HG03039 (cell line): ENCODE data around the gene TMEM203.

ENCODE experiments used
- ATAC-seq: cut with Tn5 transposase; IDR thresholded peaks from one replicate; pipeline ENCODE4 v1.9.1; 2021; ENCODE audit warnings: mild to moderate bottlenecking, moderate library complexity; ENCODE audit not compliant: unreplicated experiment

The TMEM203 gene

DNA sequence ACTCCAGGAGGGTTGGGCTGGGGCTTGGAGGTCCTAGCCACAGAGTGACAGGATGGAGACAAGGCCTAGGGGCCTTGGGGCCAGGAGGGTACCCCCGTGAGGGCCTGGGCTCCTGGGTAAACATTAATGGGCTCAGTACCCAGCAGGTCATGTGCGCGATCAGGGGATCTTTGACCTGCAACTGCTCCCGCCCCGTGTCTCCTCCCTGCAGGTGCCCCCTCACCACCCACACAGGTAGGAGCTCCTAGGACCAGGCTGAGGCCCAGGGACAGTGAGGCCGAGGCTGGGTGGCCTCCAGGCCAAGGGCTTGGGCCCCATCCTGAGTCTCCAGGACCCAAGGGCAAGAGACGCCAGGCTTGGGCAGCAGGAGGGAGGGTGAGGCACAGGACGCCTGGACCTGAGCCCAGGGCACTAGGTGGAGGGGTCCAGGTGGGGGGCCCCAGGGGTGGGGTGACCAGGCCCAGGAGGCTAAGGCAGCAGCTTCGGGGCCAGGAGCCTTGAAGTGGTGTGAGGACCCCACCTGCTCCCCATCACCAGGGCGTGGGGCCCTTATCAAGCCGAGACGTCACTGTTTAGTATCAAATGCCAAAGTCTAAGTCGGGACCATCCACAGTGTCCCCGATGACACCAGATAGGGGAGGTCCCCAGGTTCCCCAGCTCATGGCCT, 25.4 kb upstream of the TMEM203 start, which contains the start of gene SLC34A3:
TSS of gene SLC34A3 (plus strand) at position 197 of the 667 bp plus-strand sequence. CDS start 802 bp downstream, outside the sequence.
- ATAC-seq = no peak

DNA sequence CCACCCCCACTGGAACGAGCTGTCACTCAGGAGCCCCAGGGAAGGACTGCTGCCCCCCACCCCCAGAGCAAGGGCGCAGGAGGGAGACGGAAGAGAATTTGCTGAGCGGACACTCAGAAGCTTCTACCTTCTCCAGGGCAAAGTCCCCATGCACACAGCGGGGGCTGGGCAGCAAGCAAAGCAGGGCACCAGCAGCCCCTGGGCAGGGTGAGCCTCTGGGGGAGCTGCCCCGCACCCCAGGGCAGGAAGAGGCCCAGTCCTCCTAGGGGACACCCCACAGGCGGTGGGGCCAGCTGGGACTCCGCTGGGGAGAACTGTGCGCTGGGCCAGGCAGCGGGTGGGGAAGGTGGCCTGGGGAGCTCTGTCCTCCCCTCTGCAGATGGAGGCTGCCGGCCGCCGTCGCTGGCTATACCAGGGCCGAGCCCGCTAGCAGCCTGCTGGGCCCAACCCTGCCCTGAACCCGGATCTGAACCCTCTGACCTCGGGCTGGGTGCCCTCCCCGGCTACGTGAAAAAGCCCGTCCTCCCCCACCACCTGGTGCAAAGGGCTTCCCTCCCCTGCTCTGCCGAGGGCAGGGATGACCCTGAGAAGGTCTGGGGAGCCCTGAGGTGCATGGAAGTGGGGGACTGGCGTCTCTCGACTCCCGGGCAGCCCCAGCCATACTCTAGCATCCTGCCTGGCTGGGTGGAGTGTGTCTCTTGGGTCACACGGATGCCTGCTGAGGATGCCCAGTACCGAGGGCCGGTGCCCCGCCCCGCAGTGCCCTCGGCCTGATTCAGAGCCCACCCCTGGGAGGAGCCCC, 24.7 kb upstream of the TMEM203 start:
- ATAC-seq = no peak

DNA sequence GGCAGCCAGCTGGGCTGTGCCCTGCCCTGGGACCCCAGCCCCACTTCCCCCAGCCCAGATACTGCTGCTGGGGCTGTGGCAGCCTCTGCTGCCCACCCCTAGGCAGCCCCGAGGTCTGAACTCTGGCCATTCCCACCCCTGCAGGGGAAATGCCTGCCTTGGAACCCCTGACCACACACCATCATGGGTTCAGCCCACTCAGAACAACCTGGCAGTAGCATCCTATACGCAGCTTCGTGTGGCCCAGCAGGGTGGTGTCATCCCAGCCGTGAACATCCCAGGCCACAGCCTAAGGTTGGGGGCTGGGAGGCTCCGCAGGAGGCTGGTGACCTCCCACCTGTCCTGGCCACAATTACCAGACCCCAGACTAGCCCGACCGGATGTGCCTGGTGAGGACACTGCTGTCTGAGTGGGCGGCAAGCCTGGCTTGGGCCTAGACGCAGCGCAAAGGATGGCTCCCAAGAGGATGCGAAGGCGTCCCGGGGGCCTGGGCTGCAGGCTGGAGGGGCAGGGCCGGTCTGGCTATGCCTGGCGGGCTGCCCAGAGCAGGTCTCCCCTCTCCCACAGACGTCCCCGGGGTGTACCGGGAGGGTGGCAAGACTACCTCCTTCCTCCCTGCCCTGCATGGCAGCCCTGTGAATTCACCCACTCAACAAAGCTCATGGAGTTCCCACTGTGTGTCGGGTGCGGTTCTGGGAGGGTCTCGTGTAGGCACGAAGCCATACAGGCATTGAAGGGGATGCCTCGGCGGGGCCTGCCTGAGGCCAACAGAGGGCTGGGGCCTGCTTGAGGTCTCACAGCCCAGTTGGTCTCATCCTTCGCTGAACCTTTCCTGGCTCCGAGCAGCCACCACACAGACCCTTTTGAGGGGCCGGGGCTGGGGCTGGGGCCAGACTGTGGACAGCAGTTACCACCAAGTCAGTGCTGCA, 23.8 kb upstream of the TMEM203 start:
- no peak for ATAC-seq

DNA sequence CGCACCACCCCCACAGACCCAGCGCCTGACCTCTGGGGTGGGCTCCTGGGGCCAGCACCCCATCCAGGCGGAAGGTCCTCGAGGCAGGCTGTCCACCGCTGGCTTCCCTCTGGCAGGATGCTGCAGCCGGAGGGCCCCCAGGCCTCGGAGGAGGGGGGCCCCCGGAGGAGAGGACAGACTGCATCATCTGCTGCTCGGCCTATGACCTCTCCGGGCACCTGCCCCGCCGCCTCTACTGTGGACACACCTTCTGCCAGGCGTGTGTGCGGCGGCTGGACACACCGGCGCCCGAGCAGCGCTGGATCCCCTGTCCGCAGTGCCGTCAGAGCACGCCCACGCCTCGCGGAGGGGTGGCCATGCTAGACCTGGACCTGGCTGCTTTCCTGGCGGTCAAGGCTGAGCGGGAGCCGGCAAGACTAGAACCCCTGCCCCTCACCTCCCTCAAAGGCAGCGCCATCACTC, 23.1 kb upstream of the TMEM203 start:
- ATAC-seq = no peak

DNA sequence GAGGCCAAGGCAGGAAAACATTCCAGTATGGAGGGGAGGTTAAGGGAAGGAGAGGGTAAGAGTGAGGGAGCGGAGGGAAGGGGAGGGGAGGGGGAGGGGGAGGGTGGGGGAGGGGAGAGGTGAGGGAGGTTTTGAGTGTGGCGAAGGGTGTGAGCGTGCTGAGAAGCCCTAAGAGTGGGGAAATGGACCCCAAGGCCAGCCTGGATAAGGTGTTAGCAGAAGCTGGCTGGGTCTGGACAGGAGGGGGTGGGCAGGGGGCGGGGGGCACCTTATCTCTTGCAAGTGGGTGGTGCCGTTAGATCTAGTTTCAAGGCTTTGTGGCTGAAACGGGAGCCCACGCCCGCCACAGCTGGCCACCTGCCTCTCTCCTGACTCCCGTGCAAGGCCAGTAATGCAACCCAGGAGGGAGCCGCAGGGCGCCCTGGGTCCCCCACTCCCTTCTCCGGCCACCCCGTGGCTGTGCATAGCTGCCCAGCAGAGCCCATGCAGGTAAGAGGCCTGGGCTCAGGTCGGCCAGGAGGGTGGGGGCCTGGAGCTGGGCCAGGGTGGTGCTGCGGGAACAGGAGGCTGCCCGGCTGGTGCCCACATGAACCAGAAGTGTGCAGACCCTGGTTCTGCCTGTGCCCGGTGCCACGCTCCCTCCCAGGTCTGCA, 22.5 kb upstream of the TMEM203 start:
- no peak for ATAC-seq

DNA sequence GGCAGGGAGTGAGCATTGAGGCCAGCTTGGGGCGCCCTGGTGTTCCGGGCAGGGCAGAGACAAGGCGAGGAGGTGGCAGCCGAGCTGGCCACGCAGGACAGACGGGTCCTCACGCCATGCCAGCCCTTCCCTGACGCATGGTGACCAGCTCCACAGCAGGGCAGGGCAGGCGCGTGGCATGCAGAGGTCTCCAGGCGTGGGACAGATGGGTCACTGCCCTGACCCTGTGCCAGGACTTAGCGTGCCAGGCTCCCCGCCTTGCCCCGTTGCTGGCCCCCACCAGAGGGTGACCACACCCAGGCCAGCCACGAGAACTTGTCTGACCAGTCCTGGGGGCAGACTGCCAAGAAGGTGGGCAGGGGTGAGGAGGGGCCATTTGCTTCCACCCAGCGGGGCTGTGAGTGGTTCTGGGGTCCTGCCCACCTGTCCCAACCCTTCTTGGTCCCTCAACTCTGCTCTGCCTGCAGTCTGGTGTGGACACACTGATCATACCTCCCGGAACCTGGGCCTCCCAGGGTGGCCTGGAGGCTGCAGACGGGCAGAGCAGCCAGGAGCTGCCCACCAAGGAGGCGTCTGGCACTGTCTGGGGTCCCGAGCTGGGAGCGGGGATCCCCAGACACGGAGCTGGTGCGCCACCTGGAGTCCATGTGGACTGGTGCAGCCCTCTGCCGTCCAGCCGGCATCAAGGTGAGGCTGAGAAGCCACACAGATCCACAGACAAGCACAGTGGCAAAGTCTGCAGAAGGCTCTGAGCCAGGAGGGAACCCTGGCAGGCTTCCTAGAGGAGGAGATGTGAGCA, 21.8 kb upstream of the TMEM203 start, which contains the start of gene RNF224:
TSS of gene RNF224 (plus strand) at position 449 of the 799 bp plus-strand sequence. CDS start 834 bp downstream, outside the sequence.
- ATAC-seq = no peak

DNA sequence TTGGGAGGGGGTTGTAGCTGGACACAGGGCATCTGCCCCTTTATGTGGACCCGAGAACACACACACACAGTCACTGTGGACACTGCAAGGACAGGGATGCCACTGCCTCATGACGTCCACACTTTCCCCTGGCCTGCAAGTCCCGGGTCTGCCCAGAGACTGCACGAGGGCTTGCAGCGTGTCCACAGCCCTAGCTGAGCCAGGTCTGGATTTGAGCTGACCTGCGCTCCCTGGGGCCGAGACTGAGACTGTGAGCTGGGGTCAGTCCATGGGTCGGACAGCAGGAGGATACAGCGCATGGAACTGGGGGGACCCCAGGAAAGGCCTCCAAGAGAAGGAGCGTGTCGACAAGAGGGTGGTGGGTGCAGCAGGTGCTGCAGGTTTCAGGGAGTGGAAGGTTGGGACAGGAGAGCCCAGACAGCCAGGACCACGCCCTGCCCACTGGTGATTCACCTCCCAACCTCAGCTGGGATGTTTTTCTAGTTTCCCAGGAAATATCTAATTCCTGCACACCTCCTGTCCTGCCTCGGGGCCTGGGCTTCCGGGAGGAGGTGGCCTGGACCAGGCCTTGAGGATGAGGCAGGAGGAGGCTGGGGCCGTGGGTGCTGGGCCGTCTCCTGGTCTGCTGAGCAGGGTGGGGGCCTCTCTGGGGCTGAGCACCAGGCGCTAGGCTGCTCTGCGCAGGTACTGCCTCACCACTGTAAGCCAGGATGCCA, 21.0 kb upstream of the TMEM203 start:
- no peak for ATAC-seq

DNA sequence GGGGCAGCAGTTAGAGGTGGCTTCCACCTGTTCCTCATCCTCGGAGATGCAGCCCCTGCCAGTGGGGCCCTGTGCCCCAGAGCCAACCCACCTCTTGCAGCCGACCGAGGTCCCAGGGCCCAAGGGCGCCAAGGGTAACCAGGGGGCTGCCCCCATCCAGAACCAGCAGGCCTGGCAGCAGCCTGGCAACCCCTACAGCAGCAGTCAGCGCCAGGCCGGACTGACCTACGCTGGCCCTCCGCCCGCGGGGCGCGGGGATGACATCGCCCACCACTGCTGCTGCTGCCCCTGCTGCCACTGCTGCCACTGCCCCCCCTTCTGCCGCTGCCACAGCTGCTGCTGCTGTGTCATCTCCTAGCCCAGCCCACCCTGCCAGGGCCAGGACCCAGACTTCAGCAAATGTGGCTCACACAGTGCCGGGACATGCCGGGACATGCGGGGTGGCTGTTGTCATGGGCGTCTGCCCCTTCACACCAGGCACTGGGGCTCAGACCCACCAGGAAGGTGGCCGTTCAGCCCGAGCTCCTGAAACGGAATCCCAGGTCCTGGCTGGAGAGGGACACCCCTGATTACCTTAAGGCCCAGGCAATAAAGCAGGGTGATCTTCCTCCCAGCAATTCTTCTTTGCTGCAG, 20.4 kb upstream of the TMEM203 start:
- no peak for ATAC-seq

DNA sequence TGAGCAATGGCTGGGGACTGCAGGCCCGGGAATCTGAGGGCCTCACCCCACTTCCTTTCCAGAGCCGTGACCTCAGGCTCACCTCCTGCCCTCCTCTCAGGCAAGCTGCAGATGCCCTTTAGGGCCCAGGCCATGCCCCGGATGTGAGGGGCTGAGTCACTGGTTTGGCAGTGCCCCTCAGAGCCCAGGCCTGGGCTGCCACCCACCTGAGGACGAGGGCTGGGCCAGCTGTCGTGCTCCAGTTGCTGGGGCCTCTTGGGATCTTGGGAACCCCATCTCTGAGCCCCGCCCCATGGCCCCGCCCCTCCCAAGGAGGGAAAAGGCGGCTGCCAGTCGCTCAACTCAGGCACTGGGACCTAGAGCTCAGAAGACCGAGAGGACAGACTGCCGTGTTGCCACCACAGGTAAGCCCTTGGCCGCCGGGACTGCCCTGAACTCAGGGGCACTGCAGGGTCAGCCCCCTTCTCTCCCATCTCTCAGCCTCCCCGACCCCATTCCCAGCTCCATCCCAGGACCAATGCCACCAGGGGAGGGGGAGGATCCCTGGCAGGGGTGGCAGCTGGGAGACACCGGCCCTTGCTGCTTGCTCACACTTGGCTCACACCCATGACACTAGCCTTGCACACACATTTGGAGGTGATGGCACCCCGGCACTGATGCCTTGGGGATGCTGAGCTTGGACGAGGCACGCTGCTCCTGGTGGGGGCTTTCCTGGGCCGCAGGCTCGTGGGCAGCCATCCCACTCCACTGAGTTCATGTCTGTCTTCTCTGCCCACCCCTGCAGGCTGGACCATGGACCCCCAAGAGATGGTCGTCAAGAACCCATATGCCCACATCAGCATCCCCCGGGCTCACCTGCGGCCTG, 19.6 kb upstream of the TMEM203 start, which contains the start of gene CYSRT1:
TSS of gene CYSRT1 (plus strand) at position 345 of the 865 bp plus-strand sequence. CDS start at position 793, 448 bp downstream.
- no peak for ATAC-seq

DNA sequence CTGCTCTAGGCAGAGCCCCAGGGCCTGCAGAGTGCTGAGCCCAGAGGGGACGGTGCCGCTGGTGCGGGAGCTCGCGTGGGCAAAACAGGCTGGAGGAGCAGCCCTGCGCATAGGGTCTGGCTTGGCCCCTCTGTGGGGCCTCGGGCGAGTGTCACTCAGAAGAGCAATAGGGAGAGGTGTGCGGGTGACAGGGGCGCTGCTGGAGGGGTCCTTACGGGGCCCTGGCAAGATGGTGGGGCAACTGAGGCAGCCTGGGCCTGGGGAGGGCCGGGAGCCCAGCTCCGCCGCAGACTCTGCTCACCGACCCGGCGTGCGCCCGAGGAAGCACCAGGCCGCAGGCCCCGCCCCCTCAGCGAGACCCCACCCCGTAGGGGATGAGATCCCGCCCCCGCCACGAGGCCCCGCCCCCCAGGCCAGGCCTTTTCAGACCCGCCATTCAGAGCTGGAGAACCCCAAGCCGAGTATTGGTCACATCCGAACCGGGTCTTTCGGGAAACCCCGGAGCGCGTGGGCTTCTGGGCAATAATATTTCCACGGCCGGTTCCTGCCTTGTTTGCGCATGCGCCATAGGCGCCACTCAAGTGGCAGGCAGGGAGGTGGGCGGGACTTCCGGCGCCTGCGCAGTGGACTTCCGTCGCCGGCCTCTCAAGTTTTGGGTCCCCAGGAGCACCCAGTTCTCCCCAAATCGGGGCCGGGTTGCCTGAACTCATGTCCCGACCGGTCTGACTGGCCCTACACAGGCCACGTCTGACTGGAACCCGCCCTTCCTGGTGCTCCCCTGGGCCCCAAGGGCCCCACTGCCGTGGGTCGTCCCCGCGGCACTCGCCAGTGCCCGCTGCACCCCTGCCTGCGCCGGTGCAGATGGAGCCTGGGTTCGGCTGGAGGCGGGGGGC, 17.9 kb upstream of the TMEM203 start:
- ATAC-seq = peak; percentile 54

DNA sequence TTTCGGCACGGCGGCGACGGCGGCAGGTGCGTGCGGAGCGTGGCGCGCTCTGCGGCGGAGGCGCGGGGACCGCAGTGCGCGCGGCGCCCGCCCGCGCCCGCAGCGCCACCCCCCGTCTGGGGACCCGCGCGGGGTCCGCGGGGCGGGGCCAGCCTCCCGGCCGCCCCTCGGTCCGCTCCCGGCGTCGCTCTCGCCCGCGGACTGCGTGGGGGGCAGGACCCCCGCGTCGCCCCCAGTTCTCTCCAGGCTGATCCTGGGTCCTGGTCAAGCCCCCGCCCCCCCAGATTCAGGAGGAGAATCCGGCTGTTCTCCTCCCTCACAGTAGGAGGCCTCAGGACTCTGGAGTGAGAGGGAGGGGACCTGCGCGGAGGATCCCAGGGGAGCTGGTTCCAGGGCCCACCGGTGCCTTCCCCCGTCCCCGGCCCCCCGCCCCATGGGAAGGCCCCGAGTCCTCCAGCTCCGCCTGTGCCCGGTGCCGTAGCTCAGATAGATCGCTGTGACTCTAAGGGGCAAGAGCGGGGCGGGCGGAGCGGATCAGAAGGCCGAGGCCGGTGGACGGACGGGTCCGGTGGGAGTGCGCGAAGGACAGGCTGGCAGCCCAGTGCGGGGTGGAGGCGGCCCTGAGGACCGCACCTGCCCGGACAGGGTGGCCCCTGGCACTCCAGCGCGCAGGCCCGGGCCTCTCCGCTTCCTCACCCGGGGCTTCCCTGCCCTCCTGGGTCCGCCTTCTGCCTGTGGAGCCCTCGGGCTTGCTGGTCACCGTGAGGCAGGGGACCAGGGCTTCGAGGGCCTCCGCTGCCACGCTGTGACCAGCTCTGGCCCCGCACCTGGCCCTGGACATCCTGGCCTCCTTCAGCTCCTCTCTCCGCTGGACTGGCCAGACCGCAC, 17.0 kb upstream of the TMEM203 start, which contains the start of gene RNF208:
TSS of gene RNF208 (minus strand) at position 51 of the 888 bp plus-strand sequence. CDS start 1,028 bp downstream, outside the sequence.
- no peak for ATAC-seq

DNA sequence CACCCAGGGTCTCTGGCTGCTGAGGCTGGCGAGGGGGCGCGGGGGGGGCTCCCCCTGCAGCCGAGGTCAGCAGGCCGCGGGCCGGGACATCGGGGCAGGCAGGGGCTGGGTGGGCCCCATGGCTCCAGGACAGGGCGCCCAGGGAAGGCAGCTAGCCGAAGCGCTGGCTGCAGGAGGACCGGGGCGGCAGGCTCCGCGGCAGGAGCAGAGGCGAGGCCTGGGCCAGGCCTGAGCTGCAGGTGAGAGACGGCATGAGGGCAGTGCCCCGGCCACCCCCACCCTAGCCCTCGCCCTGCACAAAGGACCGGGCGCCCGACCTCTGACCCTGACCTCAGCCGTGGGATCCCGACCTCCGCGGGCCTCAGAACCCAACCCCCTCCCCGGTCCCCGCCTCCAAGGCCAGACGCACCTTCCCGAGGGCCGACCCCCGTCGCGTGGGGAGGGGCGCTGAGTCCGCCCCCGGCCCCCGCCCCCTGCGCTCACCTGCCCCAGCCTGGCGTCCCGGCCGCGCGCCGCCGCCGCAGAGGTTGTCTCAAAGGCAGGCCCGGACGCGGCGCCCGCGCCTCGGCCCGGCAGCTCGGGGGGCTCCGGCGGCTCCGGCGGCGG, 16.2 kb upstream of the TMEM203 start:
- no peak for ATAC-seq

DNA sequence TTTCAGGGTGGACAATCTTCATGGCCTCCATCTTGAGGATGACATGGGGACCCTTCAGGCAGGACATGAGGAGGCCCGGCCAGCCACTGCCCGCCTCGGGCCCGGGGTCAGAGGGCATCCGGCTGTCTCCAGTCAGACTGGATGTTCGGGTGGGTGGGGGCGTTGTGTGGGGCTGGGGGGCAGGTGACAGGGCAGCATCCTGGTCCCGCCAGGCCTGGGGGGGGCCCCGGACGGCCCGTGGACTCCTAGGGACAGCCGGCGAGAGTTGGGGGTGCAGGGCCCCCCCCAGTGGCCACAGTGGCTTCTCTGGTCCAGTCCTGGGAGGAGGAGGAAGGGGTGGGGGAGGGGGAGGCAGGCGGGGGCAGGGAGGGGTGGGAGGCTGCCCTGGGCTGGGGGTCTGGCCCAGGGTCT, 15.7 kb upstream of the TMEM203 start:
- no peak for ATAC-seq

DNA sequence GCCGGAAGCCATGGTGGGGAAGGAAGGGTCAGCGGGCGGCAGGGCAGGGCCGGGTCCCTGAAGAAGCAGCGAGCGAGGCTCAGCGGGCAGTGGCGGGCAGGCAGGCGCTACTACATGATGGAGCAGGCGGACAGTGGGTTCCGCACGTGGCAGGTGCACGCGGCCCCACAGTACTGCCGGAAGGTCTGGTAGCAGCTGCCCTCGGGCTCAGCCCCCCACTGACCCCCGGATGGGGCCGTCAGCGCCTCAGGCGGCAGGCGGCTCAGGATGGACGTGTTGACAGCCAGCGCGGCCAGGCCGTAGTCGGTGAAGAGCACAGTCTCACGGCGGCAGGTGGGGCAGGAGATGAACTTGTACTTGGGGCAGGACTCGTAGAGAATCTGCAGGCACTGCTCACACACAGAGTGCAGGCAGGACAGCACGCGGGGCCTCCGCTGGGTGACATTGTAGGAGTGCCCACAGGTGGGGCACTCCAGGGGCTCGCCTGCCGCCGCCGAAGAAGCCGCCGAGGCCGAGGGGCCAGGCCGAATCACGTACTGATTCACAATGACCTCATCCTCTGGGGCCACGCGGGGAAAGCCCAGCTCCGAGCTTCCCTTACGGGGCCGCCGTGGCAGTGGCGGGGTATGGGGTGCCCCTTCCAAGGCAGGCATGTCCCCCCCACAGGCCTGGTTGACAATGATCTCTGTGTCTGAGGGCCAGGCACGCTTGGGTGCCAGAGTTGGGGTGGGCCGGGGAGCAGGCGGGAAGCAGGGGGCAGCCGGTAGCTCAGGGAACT, 15.1 kb upstream of the TMEM203 start:
- ATAC-seq = no peak
